H1 (cell line): ENCODE data around the gene TMEM255A. TPM values are rescaled to one million over a fixed set of nuclear protein-coding genes. Genes with fewer than 3 reads are reported as not detected.

Experiments used
- BACH1 ChIP-seq: IDR thresholded peaks from 2 replicates; pipeline ENCODE4 v1.6.1; 2012; ENCODE audit warnings: low read length, improper control_type of control experiment
- CBX8 ChIP-seq: fragments of 300-800, 300-1000 bp; sonication (generic); IDR thresholded peaks from 2 replicates; pipeline ENCODE4 v1.7.1; 2016; ENCODE audit warnings: low read depth, low read length, borderline replicate concordance
- CREB1 ChIP-seq: IDR thresholded peaks from 2 replicates; pipeline ENCODE4 v1.6.1; 2012; ENCODE audit warnings: inconsistent platforms
- SIRT6 ChIP-seq: IDR thresholded peaks from one replicate; pipeline ENCODE4 v1.7.1; 2012; ENCODE audit warnings: low read length, inconsistent platforms
- polyA plus RNA-seq, 7 experiments: library from polyadenylated mRNA; depleted of rRNA in 3 of 7; stranded (reverse) in 5 of 7; unstranded in 2 of 7; fragments of >200 nt in 5 of 7; fragments of 200-250 nt in 2 of 7; gene quantifications; 1 replicate in 5 of 7; 2 replicates in 1 of 7; 4 replicates in 1 of 7; pipeline versions ENCODE4 v1.2.1 to v1.2.3, GENCODE V29; 2011 to 2013; ENCODE audit warnings: missing spikeins in 2 of 7, mixed read lengths in 2 of 7
- total RNA-seq: library from RNA; stranded (reverse); fragmentation: NEBNext Ultra II Directional; extraction: Animal tissue kit (Norgen Biotek cat#: 25700); gene quantifications from 2 replicates; pipeline ENCODE4 v1.2.1, GENCODE V29; 2021

Gene TMEM255A
- total and polyA plus RNA-seq, 2 of the 8 experiments (the other 6 are each of a cell fraction or from before 2014, with no cell fraction given): 0.73 to 2.3 TPM

- TF ChIP-seq SIRT6: no peak
- TF ChIP-seq CREB1: no peak
- TF ChIP-seq CBX8: no peak
- no peak for TF ChIP-seq BACH1
Observed at GRCh38 chrX:120286733-120287512, 24.3 kb downstream of the TMEM255A start (continued).
